IPS-18a (cell line): Measurements from ENCODE around the gene SPATS2L.
"Not testable (repeated sequence)": the region's sequence is repeated elsewhere in the genome, so short reads cannot be mapped to it uniquely, and the experiment has no call there.

Experiments
- H3K27ac ChIP-seq: one replicate; pipeline ENCODE4 v1.5.1; 2013; ENCODE audit warnings: low read length
- H3K27me3 ChIP-seq: one replicate; pipeline ENCODE4 v1.6.1; 2013; ENCODE audit warnings: mild to moderate bottlenecking, low read length; ENCODE audit not compliant: control insufficient read depth, insufficient read depth
- H3K36me3 ChIP-seq: one replicate; pipeline ENCODE4 v1.6.1; 2013; ENCODE audit warnings: low read depth, low read length; ENCODE audit not compliant: control insufficient read depth
- H3K4me1 ChIP-seq: one replicate; pipeline ENCODE4 v1.6.1; 2013; ENCODE audit warnings: low read depth, low read length; ENCODE audit not compliant: control insufficient read depth
- H3K4me3 ChIP-seq: one replicate; pipeline ENCODE4 v1.5.1; 2013; ENCODE audit warnings: low read length
- H3K9ac ChIP-seq: one replicate; pipeline ENCODE4 v1.6.1; 2013; ENCODE audit warnings: mild to moderate bottlenecking, low read length, moderate library complexity
- H3K9me3 ChIP-seq: one replicate; pipeline ENCODE4 v1.6.1; 2013; ENCODE audit warnings: low read depth, low read length; ENCODE audit not compliant: control insufficient read depth

SPATS2L gene

GRCh38 chr2:200344202-200344601, 37.7 kb downstream of the SPATS2L start:
- H3K9me3 ChIP-seq, H3K27ac ChIP-seq, H3K4me3 ChIP-seq, H3K9ac ChIP-seq, H3K36me3 ChIP-seq, H3K27me3 ChIP-seq: not testable (repeated sequence)
- peaks cover 20% of the 10 kb centered on the region for H3K4me1 ChIP-seq

GRCh38 chr2:200345975-200346374, 39.5 kb downstream of the SPATS2L start:
- no peak overlapping the region for H3K27ac ChIP-seq
- no peaks in the 10 kb centered on the region for H3K36me3 ChIP-seq
- no peak overlapping the region for H3K9ac ChIP-seq
- H3K4me1 ChIP-seq, result peaks cover 12% of the 10 kb centered on the region
- H3K9me3 ChIP-seq, result no peaks in the 10 kb centered on the region
- H3K4me3 ChIP-seq, result no peak overlapping the region
- no peaks in the 10 kb centered on the region for H3K27me3 ChIP-seq

DNA sequence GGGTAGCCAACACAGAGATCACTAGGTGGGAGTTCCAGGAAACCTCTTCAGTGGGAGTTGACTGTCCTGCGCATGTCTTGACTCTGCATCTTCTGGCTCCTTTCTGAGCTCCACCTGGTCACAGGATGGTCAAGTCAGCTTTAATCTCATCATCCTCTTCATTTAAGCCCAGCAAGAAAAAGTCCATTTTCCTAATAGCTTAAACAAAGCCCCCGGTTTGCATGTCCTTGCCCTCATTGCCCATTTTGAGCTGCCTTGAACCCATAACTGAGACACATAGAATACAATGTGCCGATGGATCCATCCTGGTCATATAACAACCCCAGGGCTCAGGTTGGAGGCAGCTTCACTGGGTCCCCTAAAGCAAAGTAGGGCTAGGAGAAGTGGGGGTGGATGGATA, 40.8 kb downstream of the SPATS2L start:
- Histone ChIP-seq H3K27me3 (no peaks in the 10 kb centered on the region), H3K4me1 (peaks cover 21% of the 10 kb centered on the region), H3K9me3 (no peaks in the 10 kb centered on the region), H3K9ac (no peak overlapping the region), H3K36me3 (no peaks in the 10 kb centered on the region), H3K27ac (no peak overlapping the region), H3K4me3 (no peak overlapping the region)

DNA sequence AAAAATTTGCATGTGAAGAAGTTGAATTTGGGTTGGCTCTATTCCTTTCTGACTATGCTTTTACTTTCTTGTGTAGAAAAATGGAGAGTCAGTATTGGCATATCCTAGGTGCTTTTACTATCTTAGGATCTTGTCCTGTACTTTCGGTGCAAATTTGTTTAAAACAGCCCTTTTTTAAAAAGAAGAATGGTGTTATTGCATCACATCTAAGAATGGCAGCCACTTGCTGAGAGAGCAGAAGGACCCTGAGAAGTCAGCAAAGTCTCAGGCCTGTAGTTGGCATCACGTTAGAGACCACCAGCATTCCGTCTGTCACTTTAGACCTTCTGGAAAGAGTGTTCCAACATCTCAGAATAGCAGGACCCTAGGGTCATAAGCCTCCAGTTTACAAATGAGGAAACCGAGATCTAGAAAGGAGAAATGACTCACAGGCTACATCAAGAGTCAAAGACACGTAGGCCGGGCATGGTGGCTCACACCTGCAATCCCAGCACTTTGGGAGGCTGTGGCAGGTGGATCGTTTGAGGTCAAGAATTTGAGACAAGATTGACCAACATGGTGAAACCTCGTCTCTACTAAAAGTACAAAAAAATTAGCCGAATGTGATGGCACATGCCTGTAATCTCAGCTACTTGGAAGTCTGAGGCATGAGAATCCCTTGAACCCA, 42.5 kb downstream of the SPATS2L start:
- H3K27me3 ChIP-seq, result no peaks in the 10 kb centered on the region
- peaks cover 29% of the 10 kb centered on the region for H3K4me1 ChIP-seq

GRCh38 chr2:200349868-200350267, 43.4 kb downstream of the SPATS2L start:
- no peak overlapping the region for H3K4me3 ChIP-seq
- H3K27me3 ChIP-seq, result no peaks in the 10 kb centered on the region
- H3K4me1 ChIP-seq, result peaks cover 36% of the 10 kb centered on the region
- H3K27ac ChIP-seq, result no peak overlapping the region
- no peaks in the 10 kb centered on the region for H3K36me3 ChIP-seq
- H3K9me3 ChIP-seq, result no peaks in the 10 kb centered on the region
- H3K9ac ChIP-seq, result no peak overlapping the region

More for the DNA sequence above, 42.5 kb downstream of the SPATS2L start:
- no peak overlapping the region for H3K4me3 ChIP-seq
- no peak overlapping the region for H3K27ac ChIP-seq
- no peaks in the 10 kb centered on the region for H3K9me3 ChIP-seq
- H3K9ac ChIP-seq, result no peak overlapping the region
- no peaks in the 10 kb centered on the region for H3K36me3 ChIP-seq

DNA sequence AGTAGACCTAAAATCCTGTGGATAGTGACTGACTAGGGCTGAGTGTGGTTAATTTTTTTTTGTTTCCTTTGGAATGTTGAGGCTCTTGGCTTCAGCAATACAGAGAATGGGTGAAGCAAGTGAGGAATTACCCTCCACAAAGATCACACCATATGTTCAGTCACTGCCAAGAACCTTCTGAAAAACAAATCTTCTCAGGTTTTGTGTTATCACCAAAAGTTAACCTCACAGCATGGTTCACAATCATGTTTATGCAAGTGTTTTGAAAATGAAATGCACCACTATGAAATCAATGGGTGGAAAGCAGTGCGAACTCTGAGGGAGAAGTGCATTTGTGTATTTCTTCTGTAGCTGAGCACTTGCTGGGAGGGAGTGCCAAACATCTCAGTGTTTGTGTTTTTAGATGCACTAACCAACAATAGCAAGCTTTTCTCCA, 44.4 kb downstream of the SPATS2L start:
- H3K36me3 ChIP-seq, result no peaks in the 10 kb centered on the region
- H3K9me3 ChIP-seq, result no peaks in the 10 kb centered on the region
- H3K27me3 ChIP-seq, result no peaks in the 10 kb centered on the region
- no peak overlapping the region for H3K27ac ChIP-seq
- peaks cover 42% of the 10 kb centered on the region for H3K4me1 ChIP-seq
- H3K4me3 ChIP-seq, result no peak overlapping the region
- H3K9ac ChIP-seq, result no peak overlapping the region

GRCh38 chr2:200351815-200352214, 45.3 kb downstream of the SPATS2L start:
- Histone ChIP-seq H3K9ac (no peak overlapping the region), H3K36me3 (no peaks in the 10 kb centered on the region), H3K4me3 (no peak overlapping the region), H3K27ac (no peak overlapping the region), H3K4me1 (peaks cover 49% of the 10 kb centered on the region), H3K27me3 (no peaks in the 10 kb centered on the region), H3K9me3 (no peaks in the 10 kb centered on the region)

DNA sequence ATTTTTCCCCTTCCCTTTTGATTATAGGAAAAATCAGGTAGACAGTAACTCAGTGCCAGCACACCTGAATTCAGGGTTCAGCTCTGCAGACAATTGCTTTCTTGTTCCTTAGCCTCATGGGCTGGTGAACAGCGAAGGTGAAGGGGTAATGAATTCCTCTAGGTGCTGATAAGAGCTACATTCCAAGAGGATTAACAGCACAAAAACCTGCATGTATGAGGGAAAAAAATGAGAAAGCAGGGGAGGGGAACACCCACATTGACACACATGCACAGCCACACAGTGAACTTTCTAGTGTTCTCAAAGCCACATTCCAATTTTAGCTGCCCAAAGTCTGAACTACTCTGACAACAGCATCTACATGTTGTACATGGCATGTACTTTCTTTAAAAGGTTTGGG, 46.1 kb downstream of the SPATS2L start:
- H3K9me3 ChIP-seq, result no peaks in the 10 kb centered on the region
- no peak overlapping the region for H3K27ac ChIP-seq
- no peak overlapping the region for H3K4me3 ChIP-seq
- peaks cover 56% of the 10 kb centered on the region for H3K4me1 ChIP-seq
- no peaks in the 10 kb centered on the region for H3K36me3 ChIP-seq
- no peaks in the 10 kb centered on the region for H3K27me3 ChIP-seq
- no peak overlapping the region for H3K9ac ChIP-seq

GRCh38 chr2:200353120-200353519, 46.6 kb downstream of the SPATS2L start:
- H3K9me3 ChIP-seq, result no peaks in the 10 kb centered on the region
- H3K27me3 ChIP-seq, result no peaks in the 10 kb centered on the region
- peaks cover 59% of the 10 kb centered on the region for H3K4me1 ChIP-seq
- no peak overlapping the region for H3K4me3 ChIP-seq
- H3K9ac ChIP-seq, result no peak overlapping the region
- no peak overlapping the region for H3K27ac ChIP-seq
- H3K36me3 ChIP-seq, result no peaks in the 10 kb centered on the region

- Histone ChIP-seq H3K27me3 (no peaks in the 10 kb centered on the region), H3K36me3 (no peaks in the 10 kb centered on the region), H3K4me1 (peaks cover 59% of the 10 kb centered on the region), H3K27ac (no peak overlapping the region), H3K4me3 (no peak overlapping the region), H3K9ac (no peak overlapping the region), H3K9me3 (no peaks in the 10 kb centered on the region)
Measured at GRCh38 chr2:200353874-200354273, 47.4 kb downstream of the SPATS2L start.

- Histone ChIP-seq H3K9me3 (no peaks in the 10 kb centered on the region), H3K27me3 (no peaks in the 10 kb centered on the region), H3K4me1 (peaks cover 61% of the 10 kb centered on the region), H3K27ac (no peak overlapping the region), H3K4me3 (no peak overlapping the region), H3K36me3 (no peaks in the 10 kb centered on the region), H3K9ac (no peak overlapping the region)
Measured at GRCh38 chr2:200354833-200355751, 48.6 kb downstream of the SPATS2L start.
